ENCODE results near the gene ZNF565. TPM values are rescaled to one million over a fixed set of nuclear protein-coding genes. Genes with fewer than 3 reads are reported as not detected.
"Not testable (repeated sequence)": the region's sequence is repeated elsewhere in the genome, so short reads cannot be mapped to it uniquely, and the experiment has no call there.

ZNF565 gene
- total RNA-seq, 1 experiment from 2014 or later = 2.6 TPM

GRCh38 chr19:36149673-36150406 is 64.6 kb downstream of the ZNF565 start:
- Histone ChIP-seq H3K4me3 (ENCODE audit: insufficient read depth, low read depth, low read length) (no peak overlapping the region), H3K36me3 (replicated peaks; ENCODE audit: control insufficient read depth, insufficient read depth, low read length) (peaks cover 20% of the 10 kb centered on the region), H3K27me3 (ENCODE audit: control insufficient read depth, insufficient read depth, low read length) (no peaks in the 10 kb centered on the region)
- DNase-seq = no peak

GRCh38 chr19:36144624-36145023 is 69.8 kb downstream of the ZNF565 start:
- Histone ChIP-seq H3K27me3 (ENCODE audit: control insufficient read depth, insufficient read depth, low read length) (no peaks in the 10 kb centered on the region), H3K4me3 (ENCODE audit: insufficient read depth, low read depth, low read length) (no peak overlapping the region), H3K36me3 (replicated peaks; ENCODE audit: control insufficient read depth, insufficient read depth, low read length) (peaks cover 33% of the 10 kb centered on the region)
- no peak for DNase-seq

DNA sequence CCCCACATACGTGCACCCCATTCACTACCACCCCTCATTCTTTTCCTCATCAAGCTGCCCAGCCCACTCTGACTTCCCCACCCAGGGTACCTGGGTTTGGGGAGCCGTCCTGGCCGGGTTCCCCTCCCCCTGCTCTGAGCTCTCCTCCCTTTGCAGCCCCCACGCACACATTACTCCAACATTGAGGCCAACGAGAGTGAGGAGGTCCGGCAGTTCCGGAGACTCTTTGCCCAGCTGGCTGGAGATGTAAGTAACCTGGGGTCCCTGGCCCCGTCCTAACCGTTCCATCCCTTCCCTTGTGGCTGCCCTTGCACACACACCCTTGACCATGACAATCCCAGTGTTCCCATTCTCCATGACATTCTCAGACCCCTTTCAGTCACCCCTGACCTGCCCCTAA is 72.0 kb downstream of the ZNF565 start:
- Histone ChIP-seq H3K4me3 (ENCODE audit: insufficient read depth, low read depth, low read length) (no peak overlapping the region), H3K36me3 (replicated peaks; ENCODE audit: control insufficient read depth, insufficient read depth, low read length) (peaks cover 29% of the 10 kb centered on the region), H3K27me3 (ENCODE audit: control insufficient read depth, insufficient read depth, low read length) (no peaks in the 10 kb centered on the region)
- peak; percentile 10 for DNase-seq

GRCh38 chr19:36142046-36142445 is 72.4 kb downstream of the ZNF565 start:
- Histone ChIP-seq H3K36me3 (replicated peaks; ENCODE audit: control insufficient read depth, insufficient read depth, low read length) (peaks cover 27% of the 10 kb centered on the region), H3K27me3 (ENCODE audit: control insufficient read depth, insufficient read depth, low read length) (no peaks in the 10 kb centered on the region), H3K4me3 (ENCODE audit: insufficient read depth, low read depth, low read length) (no peak overlapping the region)
- peak; percentile 63 for DNase-seq

- Histone ChIP-seq H3K4me3 (ENCODE audit: insufficient read depth, low read depth, low read length) (peak overlapping the region; percentile 96), H3K27me3 (ENCODE audit: control insufficient read depth, insufficient read depth, low read length) (no peaks in the 10 kb centered on the region), H3K36me3 (replicated peaks; ENCODE audit: control insufficient read depth, insufficient read depth, low read length) (peaks cover 22% of the 10 kb centered on the region)
- DNase-seq = peak; percentile 98
Observed at GRCh38 chr19:36141039-36141927, 73.2 kb downstream of the ZNF565 start.

GRCh38 chr19:36140304-36141038 is 74.0 kb downstream of the ZNF565 start:
- DNase-seq = peak; percentile 93
- H3K27me3 ChIP-seq (ENCODE audit: control insufficient read depth, insufficient read depth, low read length) = no peaks in the 10 kb centered on the region
- H3K36me3 ChIP-seq (replicated peaks; ENCODE audit: control insufficient read depth, insufficient read depth, low read length) = peaks cover 14% of the 10 kb centered on the region
- peak overlapping the region; percentile 96 for H3K4me3 ChIP-seq (ENCODE audit: insufficient read depth, low read depth, low read length)

- Histone ChIP-seq H3K36me3 (replicated peaks; ENCODE audit: control insufficient read depth, insufficient read depth, low read length) (peaks cover 12% of the 10 kb centered on the region), H3K4me3 (ENCODE audit: insufficient read depth, low read depth, low read length) (peak within 1 kb of the TSS; percentile 96), H3K27me3 (ENCODE audit: control insufficient read depth, insufficient read depth, low read length) (no peaks in the 10 kb centered on the region)
- DNase-seq = peak; percentile 98
Observed at GRCh38 chr19:36139473-36140303, 74.8 kb downstream of the ZNF565 start, which contains the start of gene CAPNS1. TSS of gene CAPNS1 (plus strand) at chr19:36140066. CDS start at chr19:36141012, 946 bp downstream.

GRCh38 chr19:36139120-36139472 is 75.4 kb downstream of the ZNF565 start:
- Histone ChIP-seq H3K4me3 (ENCODE audit: insufficient read depth, low read depth, low read length) (peak overlapping the region; percentile 96), H3K36me3 (replicated peaks; ENCODE audit: control insufficient read depth, insufficient read depth, low read length) (peaks cover 8% of the 10 kb centered on the region), H3K27me3 (ENCODE audit: control insufficient read depth, insufficient read depth, low read length) (no peaks in the 10 kb centered on the region)
- no peak for DNase-seq

DNA sequence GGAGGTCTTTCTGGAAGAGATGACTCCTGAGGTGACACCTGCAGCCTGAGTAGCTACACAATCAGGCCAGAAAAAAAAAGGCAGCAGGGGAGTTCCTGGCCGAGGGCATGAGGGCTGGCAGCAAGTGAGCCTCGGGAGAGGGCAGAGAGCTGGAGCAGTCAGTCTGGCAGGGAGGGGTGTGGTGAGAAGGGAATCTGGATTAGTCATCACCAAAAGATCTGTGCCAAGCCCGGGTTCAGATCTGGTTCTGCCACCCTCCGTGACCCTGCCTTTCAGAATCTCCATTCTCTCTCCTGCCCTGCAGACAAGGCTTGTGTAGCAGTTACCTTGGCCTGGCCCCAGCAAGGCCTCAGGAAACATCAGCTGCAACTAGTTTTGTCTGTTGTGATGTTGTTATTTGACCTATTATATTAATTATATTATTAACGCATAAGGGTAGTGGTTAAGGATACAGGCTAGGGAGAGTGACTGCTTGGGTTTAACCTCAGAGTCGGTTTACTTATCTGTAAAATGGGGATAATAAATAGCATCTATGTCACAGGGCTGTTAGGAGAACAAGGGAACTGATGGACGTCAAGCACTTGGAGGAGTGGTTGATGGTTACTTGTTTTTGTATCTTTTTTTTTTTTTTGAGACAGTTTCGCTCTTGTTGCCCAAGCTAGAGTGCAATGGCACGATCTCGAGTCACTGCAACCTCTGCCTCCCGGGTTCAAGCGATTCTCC is 77.3 kb downstream of the ZNF565 start:
- no peaks in the 10 kb centered on the region for H3K27me3 ChIP-seq (ENCODE audit: control insufficient read depth, insufficient read depth, low read length)
- DNase-seq = peak; percentile 32
- H3K4me3 ChIP-seq (ENCODE audit: insufficient read depth, low read depth, low read length) = no peak overlapping the region
- no peaks in the 10 kb centered on the region for H3K36me3 ChIP-seq (replicated peaks; ENCODE audit: control insufficient read depth, insufficient read depth, low read length)

GRCh38 chr19:36134867-36135266 is 79.6 kb downstream of the ZNF565 start:
- H3K27me3 ChIP-seq (ENCODE audit: control insufficient read depth, insufficient read depth, low read length); H3K4me3 ChIP-seq (ENCODE audit: insufficient read depth, low read depth, low read length); DNase-seq; H3K36me3 ChIP-seq (replicated peaks; ENCODE audit: control insufficient read depth, insufficient read depth, low read length): not testable (repeated sequence)

Other genes starting within 250 kb of the ZNF565 start
- gene SDHAF1, start 219.5 kb downstream of the ZNF565 start, total RNA-seq (2014; rRNA removed; shearing (Covaris generic)) = 32.9 and 41.9 TPM in 2 replicates
- 14.4 and 27.0 TPM in 2 replicates for gene SYNE4, start 205.9 kb downstream of the ZNF565 start, total RNA-seq (2014; rRNA removed; shearing (Covaris generic))
- gene ALKBH6, start 200.5 kb downstream of the ZNF565 start, total RNA-seq (2014; rRNA removed; shearing (Covaris generic)) = 21.9 and 25.5 TPM in 2 replicates
- 1.5 and 8.0 TPM in 2 replicates for gene CLIP3, start 181.8 kb downstream of the ZNF565 start, total RNA-seq (2014; rRNA removed; shearing (Covaris generic))
- 2.9 and 5.4 TPM in 2 replicates for gene THAP8, start 160.4 kb downstream of the ZNF565 start, total RNA-seq (2014; rRNA removed; shearing (Covaris generic))
- gene WDR62, start 159.8 kb downstream of the ZNF565 start, total RNA-seq (2014; rRNA removed; shearing (Covaris generic)) = 27.0 and 35.1 TPM in 2 replicates
- gene OVOL3, start 103.5 kb downstream of the ZNF565 start, total RNA-seq (2014; rRNA removed; shearing (Covaris generic)) = not detected in 2 replicates
- 121 and 129 TPM in 2 replicates for gene POLR2I, start 99.8 kb downstream of the ZNF565 start, total RNA-seq (2014; rRNA removed; shearing (Covaris generic))
- gene TBCB, start 99.2 kb downstream of the ZNF565 start, total RNA-seq (2014; rRNA removed; shearing (Covaris generic)) = 179 and 202 TPM in 2 replicates
- 248 and 336 TPM in 2 replicates for gene CAPNS1, start 74.6 kb downstream of the ZNF565 start, total RNA-seq (2014; rRNA removed; shearing (Covaris generic))
- 0.18 TPM in 1 of 2 replicates, not detected in the other for gene COX7A1, start 62.2 kb downstream of the ZNF565 start, total RNA-seq (2014; rRNA removed; shearing (Covaris generic))
- gene ZNF146, start 441 bp upstream of the ZNF565 start, total RNA-seq (2014; rRNA removed; shearing (Covaris generic)) = 156 and 219 TPM in 2 replicates
- 4.2 and 5.7 TPM in 2 replicates for gene ZFP14, start 164.5 kb upstream of the ZNF565 start, total RNA-seq (2014; rRNA removed; shearing (Covaris generic))
- 7.3 and 12.2 TPM in 2 replicates for gene ZFP82, start 204.0 kb upstream of the ZNF565 start, total RNA-seq (2014; rRNA removed; shearing (Covaris generic))

Measured in H7 (cell line).